IMR-90 (cell line): ENCODE measurements around the gene AVPR1A. TPM values are rescaled to one million over a fixed set of nuclear protein-coding genes. Genes with fewer than 3 reads are reported as not detected.
"Not testable (repeated sequence)": the region's sequence is repeated elsewhere in the genome, so short reads cannot be mapped to it uniquely, and the experiment has no call there.

Source experiments
- ATAC-seq: fragments of 200-7000 bp; cut with Tn5 transposase; 2 replicates; pipeline ENCODE4 v1.9.1; 2020; ENCODE audit warnings: low read depth, mild to moderate bottlenecking, moderate library complexity
- BruUV-seq: library from RNA; stranded (reverse); fragments of 400-500 nt; replicated peaks from 2 replicates; lab custom pipeline; 2021; lab: Mats Ljungman, UMichigan
- CTCF ChIA-PET: fragments of 300-600 bp; formaldehyde crosslinking; extraction: SDS; loops from one replicate; lab custom pipeline; 2021; ENCODE audit warnings: antibody characterized with exemption; lab: Yijun Ruan, JAX
- POLR2A ChIA-PET: fragments of 300-600 bp; sonication (Branson Sonifier 250); formaldehyde crosslinking; loops from one replicate; lab custom pipeline; 2022; ENCODE audit warnings: antibody characterized with exemption; ENCODE audit not compliant: unreplicated experiment; lab: Charles Lee
- DNase-seq: peaks from one replicate; pipeline ENCODE4 v3.0.0; 2013
- H2AFZ ChIP-seq: replicated peaks from 2 replicates; pipeline ENCODE3; 2013; ENCODE audit warnings: low read length, mild to moderate bottlenecking; ENCODE audit not compliant: poor library complexity
- H2AK5ac ChIP-seq: 2 replicates; pipeline ENCODE4 v1.6.1; 2013; ENCODE audit warnings: low read depth, low read length, inconsistent platforms
- H2AK9ac ChIP-seq: replicated peaks from 2 replicates; pipeline ENCODE3; 2013; ENCODE audit warnings: mild to moderate bottlenecking, low read depth, low read length, moderate library complexity; ENCODE audit not compliant: poor library complexity
- H2BK120ac ChIP-seq: 2 replicates; pipeline ENCODE4 v1.6.1; 2013; ENCODE audit warnings: low read depth, low read length, inconsistent platforms
- H2BK15ac ChIP-seq: 3 replicates; pipeline ENCODE4 v1.6.1; 2013; ENCODE audit warnings: low read depth, low read length, inconsistent platforms
- H2BK20ac ChIP-seq: 2 replicates; pipeline ENCODE4 v1.6.1; 2013; ENCODE audit warnings: low read depth, mild to moderate bottlenecking, inconsistent platforms, low read length, moderate library complexity
- H2BK5ac ChIP-seq: 2 replicates; pipeline ENCODE4 v1.6.1; 2013; ENCODE audit warnings: mild to moderate bottlenecking, low read depth, low read length, inconsistent platforms; ENCODE audit not compliant: poor library complexity, severe bottlenecking
- H3K14ac ChIP-seq: replicated peaks from 2 replicates; pipeline ENCODE4 v1.6.1; 2013; ENCODE audit warnings: low read depth, low read length, inconsistent platforms
- H3K18ac ChIP-seq: 2 replicates; pipeline ENCODE4 v1.6.1; 2013; ENCODE audit warnings: low read depth, low read length, control low read depth
- H3K23ac ChIP-seq: 2 replicates; pipeline ENCODE4 v1.6.1; 2013; ENCODE audit warnings: low read depth, low read length, inconsistent platforms
- H3K27ac ChIP-seq: 2 replicates; pipeline ENCODE4 v1.5.1; 2013; ENCODE audit warnings: mild to moderate bottlenecking, control low read depth, low read length; ENCODE audit not compliant: insufficient read depth
- H3K27me3 ChIP-seq: 2 replicates; pipeline ENCODE4 v1.6.1; 2013; ENCODE audit warnings: low read length; ENCODE audit not compliant: control insufficient read depth, insufficient read depth
- H3K36me3 ChIP-seq: 2 replicates; pipeline ENCODE4 v1.6.1; 2013; ENCODE audit warnings: low read length, mixed read lengths; ENCODE audit not compliant: control insufficient read depth, insufficient read depth
- H3K4ac ChIP-seq: 2 replicates; pipeline ENCODE4 v1.6.1; 2013; ENCODE audit warnings: low read depth, low read length, inconsistent platforms
- H3K4me1 ChIP-seq: 2 replicates; pipeline ENCODE4 v1.6.1; 2013; ENCODE audit warnings: low read length, mixed read lengths; ENCODE audit not compliant: control insufficient read depth, insufficient read depth
- H3K4me2 ChIP-seq: 2 replicates; pipeline ENCODE4 v1.6.1; 2013; ENCODE audit warnings: low read depth, mild to moderate bottlenecking, control low read depth, low read length, moderate library complexity
- H3K4me3 ChIP-seq: 2 replicates; pipeline ENCODE4 v1.5.1; 2013; ENCODE audit warnings: low read depth, mild to moderate bottlenecking, control low read depth, low read length, moderate library complexity; ENCODE audit not compliant: insufficient read depth
- H3K56ac ChIP-seq: 2 replicates; pipeline ENCODE4 v1.6.1; 2013; ENCODE audit warnings: low read length, inconsistent platforms; ENCODE audit not compliant: insufficient read depth; ENCODE audit errors: extremely low read depth
- H3K79me1 ChIP-seq, 2 experiments: 2 replicates each; pipeline ENCODE4 v1.6.1; 2013; ENCODE audit warnings: low read length in 2 of 2, inconsistent platforms in 1 of 2, low read depth in 1 of 2
- H3K9ac ChIP-seq: 2 replicates; pipeline ENCODE4 v1.6.1; 2013; ENCODE audit warnings: low read depth, low read length, control low read depth
- H3K9me1 ChIP-seq: 2 replicates; pipeline ENCODE4 v1.6.1; 2013; ENCODE audit warnings: low read length, inconsistent platforms; ENCODE audit not compliant: insufficient read depth
- H3K9me3 ChIP-seq: 2 replicates; pipeline ENCODE4 v1.6.1; 2013; ENCODE audit warnings: low read length; ENCODE audit not compliant: control insufficient read depth, insufficient read depth
- H4K20me1 ChIP-seq: 2 replicates; pipeline ENCODE4 v1.6.1; 2013; ENCODE audit warnings: low read length, inconsistent platforms; ENCODE audit not compliant: insufficient read depth
- H4K5ac ChIP-seq: 2 replicates; pipeline ENCODE4 v1.6.1; 2013; ENCODE audit warnings: mild to moderate bottlenecking, low read depth, low read length, control low read depth
- H4K8ac ChIP-seq, 2 experiments: 2 replicates each; pipeline ENCODE4 v1.6.1; 2013; ENCODE audit warnings: low read depth in 2 of 2, low read length in 2 of 2, control low read depth in 1 of 2, inconsistent platforms in 1 of 2
- H4K91ac ChIP-seq: 2 replicates; pipeline ENCODE4 v1.6.1; 2013; ENCODE audit warnings: low read depth, low read length, inconsistent platforms; ENCODE audit not compliant: insufficient read depth
- WGBS, 2 experiments: methylation state at CpG; one replicate each; pipeline versions ENCODE4 v1.1.5 to v1.1.7; 2013; ENCODE audit warnings: missing lambda C conversion rate in 2 of 2; ENCODE audit not compliant: insufficient read length in 1 of 2; ENCODE audit errors: extremely low coverage in 2 of 2; 5-methylcytosine and 5-hydroxymethylcytosine counted together
- dilution Hi-C: fragments of 300-500 bp; cut with HindIII; formaldehyde crosslinking; loops from one replicate; pipeline ENCODE4 v1.14.3; 2018; ENCODE audit warnings: low sequenced_read_pairs; ENCODE audit not compliant: unreplicated experiment
- in situ Hi-C: fragments of 300-500 bp; cut with MboI; formaldehyde crosslinking; loops from 3 replicates; pipeline ENCODE4 v1.14.3; 2019; ENCODE audit warnings: low sequenced_read_pairs, inconsistent platforms, mixed read lengths
- intact Hi-C: fragments of 100-400 bp; cut with micrococcal nuclease; formaldehyde crosslinking; loops from 2 replicates; pipeline ENCODE4 v1.10.0; 2022
- polyA plus RNA-seq, 3 experiments: library from polyadenylated mRNA; depleted of rRNA; stranded (reverse); fragments of >200 nt; gene quantifications; 2 replicates each; pipeline ENCODE4 v1.2.3, GENCODE V29; 2012; ENCODE audit warnings: low replicate concordance in 1 of 3
- total RNA-seq: library from RNA; depleted of rRNA; stranded (reverse); fragments of >200 nt; gene quantifications from 2 replicates; pipeline ENCODE4 v1.2.3, GENCODE V29; 2012

AVPR1A gene
- total and polyA plus RNA-seq, 2 of the 4 experiments (the other 2 are of a cell fraction): not detected

DNA sequence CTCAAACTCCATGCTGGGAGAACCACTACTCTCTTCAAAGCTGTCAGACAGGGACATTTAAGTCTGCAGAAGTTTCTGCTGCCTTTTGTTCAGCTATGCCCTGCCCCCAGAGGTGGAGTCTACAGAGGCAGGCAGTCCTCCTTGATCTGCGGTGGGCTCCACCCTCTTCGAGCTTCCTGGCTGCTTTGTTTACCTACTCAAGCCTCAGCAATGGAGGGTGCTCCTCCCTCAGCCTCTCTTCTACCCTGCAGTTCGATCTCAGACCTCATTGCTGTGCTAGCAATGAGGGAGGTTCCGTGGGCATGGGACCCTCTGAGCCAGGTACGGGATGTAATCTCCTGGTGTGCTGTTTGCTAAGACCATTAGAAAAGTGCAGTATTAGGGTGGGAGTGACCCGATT is 16.7 kb upstream of the AVPR1A start:
- H3K4me1 ChIP-seq, H3K36me3 ChIP-seq, CTCF ChIA-PET, in situ Hi-C loops, H2AFZ ChIP-seq, H2BK120ac ChIP-seq, BruUV-seq, H3K4me3 ChIP-seq, H3K23ac ChIP-seq, H2BK20ac ChIP-seq, H3K14ac ChIP-seq, POLR2A ChIA-PET, DNase-seq, H4K8ac ChIP-seq, H4K5ac ChIP-seq, H2BK5ac ChIP-seq, H4K20me1 ChIP-seq, H3K79me1 ChIP-seq, intact Hi-C loops, H3K4ac ChIP-seq, H3K27ac ChIP-seq, H3K18ac ChIP-seq, H2BK15ac ChIP-seq, H3K27me3 ChIP-seq, H3K56ac ChIP-seq, dilution Hi-C loops, ATAC-seq, H4K91ac ChIP-seq, H3K9me3 ChIP-seq, H3K9me1 ChIP-seq, H3K9ac ChIP-seq, H2AK9ac ChIP-seq, H2AK5ac ChIP-seq, H3K4me2 ChIP-seq: not testable (repeated sequence)
- no CpG with 5 or more reads among the region's 6 CpGs for WGBS, 2 experiments
